Measurements from ENCODE around the gene LAMB4. TPM values are rescaled to one million over a fixed set of nuclear protein-coding genes. Genes with fewer than 3 reads are reported as not detected.

LAMB4 gene
- total RNA-seq, 4 donors from 2014 or later = 0.75 to 2.6 (median 1.7) TPM; not detected in 1

- Histone ChIP-seq H3K4me1 (peaks cover 0 to 10% (median 4%) of the 10 kb centered on the region in 4 donors), H3K27me3 (no peaks in the 10 kb centered on the region), H3K4me3 (no peak overlapping the region), H3K27ac (replicated peaks in 1 of 4) (no peak overlapping the region), H3K36me3 (no peaks in the 10 kb centered on the region), H3K9me3 (no peaks in the 10 kb centered on the region)
- WGBS = 78% methylated on average over 3 of the region's 3 CpGs
- no peak for TF ChIP-seq EP300 (IDR thresholded peaks at IDR 0.05)
- TF ChIP-seq, protein P1, sequence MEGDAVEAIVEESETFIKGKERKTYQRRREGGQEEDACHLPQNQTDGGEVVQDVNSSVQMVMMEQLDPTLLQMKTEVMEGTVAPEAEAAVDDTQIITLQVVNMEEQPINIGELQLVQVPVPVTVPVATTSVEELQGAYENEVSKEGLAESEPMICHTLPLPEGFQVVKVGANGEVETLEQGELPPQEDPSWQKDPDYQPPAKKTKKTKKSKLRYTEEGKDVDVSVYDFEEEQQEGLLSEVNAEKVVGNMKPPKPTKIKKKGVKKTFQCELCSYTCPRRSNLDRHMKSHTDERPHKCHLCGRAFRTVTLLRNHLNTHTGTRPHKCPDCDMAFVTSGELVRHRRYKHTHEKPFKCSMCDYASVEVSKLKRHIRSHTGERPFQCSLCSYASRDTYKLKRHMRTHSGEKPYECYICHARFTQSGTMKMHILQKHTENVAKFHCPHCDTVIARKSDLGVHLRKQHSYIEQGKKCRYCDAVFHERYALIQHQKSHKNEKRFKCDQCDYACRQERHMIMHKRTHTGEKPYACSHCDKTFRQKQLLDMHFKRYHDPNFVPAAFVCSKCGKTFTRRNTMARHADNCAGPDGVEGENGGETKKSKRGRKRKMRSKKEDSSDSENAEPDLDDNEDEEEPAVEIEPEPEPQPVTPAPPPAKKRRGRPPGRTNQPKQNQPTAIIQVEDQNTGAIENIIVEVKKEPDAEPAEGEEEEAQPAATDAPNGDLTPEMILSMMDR (IDR thresholded peaks at IDR 0.05) = no peak
- no peak for TF ChIP-seq POLR2A (IDR thresholded peaks at IDR 0.05; ENCODE audit: low read depth)
- TF ChIP-seq POLR2AphosphoS5 (IDR thresholded peaks at IDR 0.05) = no peak
- intact Hi-C loops (cut with DNase I) = no loop called here
- DNase-seq (ENCODE audit: extremely low spot score) = no peak
Observed at GRCh38 chr7:108073305-108074070, 56.7 kb downstream of the LAMB4 start.

DNA sequence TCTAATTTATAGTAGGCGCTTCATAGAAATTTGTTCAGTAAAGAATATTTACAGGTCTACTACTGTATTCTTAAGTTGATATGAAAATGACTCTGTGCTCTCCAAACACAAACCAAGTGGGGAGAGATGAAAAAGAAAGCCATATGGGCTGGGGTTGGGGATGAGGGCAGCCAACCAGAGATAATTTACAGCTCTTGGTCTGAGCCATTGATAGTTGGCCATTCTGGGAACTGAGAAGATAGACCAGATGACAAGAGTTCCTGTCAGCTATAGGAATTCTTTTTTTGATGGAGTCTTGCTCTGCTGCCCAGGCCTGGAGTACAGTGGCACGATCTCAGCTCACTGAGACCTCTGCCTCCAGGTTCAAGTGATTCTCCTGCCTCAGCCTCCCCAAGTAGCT is 57.4 kb downstream of the LAMB4 start:
- peaks cover 0 to 4% (median 1%) of the 10 kb centered on the region in 4 donors for H3K4me1 ChIP-seq
- H3K27ac ChIP-seq (replicated peaks in 1 of 4) = no peak overlapping the region
- no peaks in the 10 kb centered on the region for H3K9me3 ChIP-seq
- no peak for TF ChIP-seq POLR2A (IDR thresholded peaks at IDR 0.05; ENCODE audit: low read depth)
- no peak for TF ChIP-seq EP300 (IDR thresholded peaks at IDR 0.05)
- intact Hi-C loops (cut with DNase I) = no loop called here
- H3K4me3 ChIP-seq = no peak overlapping the region
- H3K36me3 ChIP-seq = no peaks in the 10 kb centered on the region
- no peaks in the 10 kb centered on the region for H3K27me3 ChIP-seq
- WGBS = 90% methylated on average over 2 of the region's 2 CpGs
- no peak for DNase-seq (ENCODE audit: extremely low spot score)

DNA sequence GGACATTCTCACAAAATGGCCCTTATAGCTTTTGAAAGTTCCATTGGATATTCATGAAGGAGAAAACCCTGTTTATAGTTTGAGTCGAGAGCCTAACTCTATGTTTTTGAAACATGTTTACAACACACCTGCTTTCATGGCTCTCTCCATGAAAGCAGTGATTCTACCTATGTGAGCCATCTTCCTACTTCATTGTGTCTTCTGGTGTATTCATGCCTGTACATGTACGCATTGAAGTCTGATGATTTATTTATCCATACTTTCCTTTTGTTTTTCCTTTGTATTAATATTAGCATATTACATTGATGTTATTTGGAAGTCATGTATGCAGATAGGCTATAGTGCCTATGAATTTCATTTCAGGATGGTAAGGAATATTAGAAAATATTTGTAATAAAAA is 58.0 kb downstream of the LAMB4 start:
- WGBS = 100% methylated on average over 2 of the region's 2 CpGs

GRCh38 chr7:108071551-108071950 is 58.6 kb downstream of the LAMB4 start:
- WGBS = 100% methylated on average over 1 of the region's 1 CpG
- DNase-seq (ENCODE audit: extremely low spot score) = no peak
- Histone ChIP-seq H3K27me3 (no peaks in the 10 kb centered on the region), H3K4me3 (no peak overlapping the region), H3K27ac (replicated peaks in 1 of 4) (no peak overlapping the region), H3K9me3 (no peaks in the 10 kb centered on the region), H3K4me1 (peaks cover 0 to 4% (median 0%) of the 10 kb centered on the region in 4 donors), H3K36me3 (no peaks in the 10 kb centered on the region)
- intact Hi-C loops (cut with DNase I) = no loop called here
- TF ChIP-seq, protein P1 (IDR thresholded peaks at IDR 0.05) = no peak
- TF ChIP-seq EP300 (IDR thresholded peaks at IDR 0.05) = no peak
- no peak for TF ChIP-seq POLR2AphosphoS5 (IDR thresholded peaks at IDR 0.05)
- TF ChIP-seq POLR2A (IDR thresholded peaks at IDR 0.05; ENCODE audit: low read depth) = no peak

More for the DNA sequence above, 58.0 kb downstream of the LAMB4 start:
- Histone ChIP-seq H3K27me3 (no peaks in the 10 kb centered on the region), H3K36me3 (no peaks in the 10 kb centered on the region), H3K4me3 (no peak overlapping the region), H3K9me3 (no peaks in the 10 kb centered on the region), H3K27ac (replicated peaks in 1 of 4) (no peak overlapping the region), H3K4me1 (peaks cover 0 to 4% (median 0%) of the 10 kb centered on the region in 4 donors)
- intact Hi-C loops (cut with DNase I) = no loop called here
- TF ChIP-seq, protein P1 (IDR thresholded peaks at IDR 0.05) = no peak
- no peak for TF ChIP-seq EP300 (IDR thresholded peaks at IDR 0.05)
- TF ChIP-seq POLR2AphosphoS5 (IDR thresholded peaks at IDR 0.05) = no peak
- TF ChIP-seq POLR2A (IDR thresholded peaks at IDR 0.05; ENCODE audit: low read depth) = no peak
- DNase-seq (ENCODE audit: extremely low spot score) = no peak

GRCh38 chr7:108069646-108070045 is 60.5 kb downstream of the LAMB4 start:
- intact Hi-C loops (cut with DNase I) = no loop called here
- H3K36me3 ChIP-seq = no peaks in the 10 kb centered on the region
- no peak overlapping the region for H3K4me3 ChIP-seq
- H3K27me3 ChIP-seq = no peaks in the 10 kb centered on the region
- peaks cover 0 to 4% (median 0%) of the 10 kb centered on the region in 4 donors for H3K4me1 ChIP-seq
- H3K9me3 ChIP-seq = no peaks in the 10 kb centered on the region
- TF ChIP-seq POLR2A (IDR thresholded peaks at IDR 0.05; ENCODE audit: low read depth) = no peak
- no peak for TF ChIP-seq EP300 (IDR thresholded peaks at IDR 0.05)
- TF ChIP-seq, protein P1 (IDR thresholded peaks at IDR 0.05) = no peak
- TF ChIP-seq POLR2AphosphoS5 (IDR thresholded peaks at IDR 0.05) = no peak
- no peak overlapping the region for H3K27ac ChIP-seq (replicated peaks in 1 of 4)
- WGBS = 67% methylated on average over 2 of the region's 2 CpGs
- DNase-seq (ENCODE audit: extremely low spot score) = no peak

Data from esophagus muscularis mucosa (tissue), 4 donors.